HCT116 (cell line): ENCODE data around the gene SLC22A6. TPM values are rescaled to one million over a fixed set of nuclear protein-coding genes. Genes with fewer than 3 reads are reported as not detected.

ENCODE experiments used
- ATAC-seq: fragments of 200-7000 bp; cut with Tn5 transposase; 2 replicates; pipeline ENCODE4 v1.9.1; 2020; ENCODE audit warnings: mild to moderate bottlenecking, moderate library complexity
- BruUV-seq: library from RNA; stranded (reverse); fragments of 400-500 nt; replicated peaks from 2 replicates; lab custom pipeline; 2021; lab: Mats Ljungman, UMichigan
- CTCF ChIA-PET: fragments of 300-600 bp; sonication (Branson Sonifier 250); formaldehyde crosslinking; loops from one replicate; lab custom pipeline; 2021; ENCODE audit warnings: antibody characterized with exemption; lab: Charles Lee
- POLR2A ChIA-PET: fragments of 300-600, 350-600 bp; sonication (Branson Sonifier 250); formaldehyde crosslinking; loops from one replicate; lab custom pipeline; 2021; ENCODE audit warnings: antibody characterized with exemption; lab: Charles Lee
- RAD21 ChIA-PET, 2 experiments: fragments of 300-600 bp; sonication (Branson Sonifier 250); formaldehyde crosslinking; loops; one replicate each; lab custom pipeline; 2023; ENCODE audit warnings: low total read pairs in 2 of 2; ENCODE audit not compliant: uncharacterized antibody in 2 of 2, unreplicated experiment in 2 of 2, low non-redundant PET in 1 of 2; lab: Charles Lee
- DNase-seq: peaks from one replicate; pipeline ENCODE4 v3.0.0-alpha.2; 2010; ENCODE audit warnings: low read depth, low spot score
- H2AFZ ChIP-seq: fragments of 200-600 bp; shearing (Covaris generic), sonication (generic); 2 replicates; pipeline ENCODE4 v1.6.1; 2017; ENCODE audit warnings: low read depth, mixed run types, mixed read lengths, antibody characterized with exemption, low read length; ENCODE audit not compliant: poor library complexity, severe bottlenecking
- H3K27ac ChIP-seq: 2 replicates; pipeline ENCODE4 v1.5.1; 2012; ENCODE audit warnings: low read depth, low read length
- H3K27me3 ChIP-seq: fragments of 200-600 bp; sonication (generic); 2 replicates; pipeline ENCODE4 v1.6.1; 2016; ENCODE audit warnings: mixed run types, low read length, mixed read lengths; ENCODE audit not compliant: insufficient read depth
- H3K36me3 ChIP-seq, 2 experiments: fragments of 200-500 bp in 1 of 2; fragments of 200-600 bp in 1 of 2; sonication (Bioruptor generic) in 1 of 2; sonication (generic) in 1 of 2; 2 replicates each; pipeline versions ENCODE4 v1.5.1 to v1.6.1; 2014 to 2016; ENCODE audit warnings: low read length in 2 of 2, inconsistent platforms in 1 of 2, mixed read lengths in 1 of 2, mixed run types in 1 of 2; ENCODE audit not compliant: insufficient read depth in 2 of 2, control insufficient read depth in 1 of 2
- H3K4me1 ChIP-seq, 2 experiments: fragments of 200-600 bp in 1 of 2; sonication (generic) in 1 of 2; 2 replicates each; pipeline versions ENCODE4 v1.5.1 to v1.6.1; 2012 to 2017; ENCODE audit warnings: low read length in 2 of 2, inconsistent platforms in 1 of 2, mild to moderate bottlenecking in 1 of 2, mixed read lengths in 1 of 2, mixed run types in 1 of 2, moderate library complexity in 1 of 2; ENCODE audit not compliant: insufficient read depth in 2 of 2, control insufficient read depth in 1 of 2
- H3K4me2 ChIP-seq: fragments of 200-600 bp; sonication (generic); 2 replicates; pipeline ENCODE4 v1.6.1; 2017; ENCODE audit warnings: mixed run types, low read length, mixed read lengths
- H3K4me3 ChIP-seq, 2 experiments: fragments of 200-600 bp in 1 of 2; sonication (generic) in 1 of 2; replicated peaks in 1 of 2; 2 replicates each; pipeline ENCODE4 v1.5.1; 2011 to 2016; ENCODE audit warnings: low read length in 2 of 2, control low read depth in 1 of 2, low read depth in 1 of 2, mild to moderate bottlenecking in 1 of 2, mixed read lengths in 1 of 2, mixed run types in 1 of 2
- H3K79me2 ChIP-seq: fragments of 200-600 bp; sonication (generic); 2 replicates; pipeline ENCODE4 v1.6.1; 2017; ENCODE audit warnings: mild to moderate bottlenecking, mixed run types, low read length, moderate library complexity, mixed read lengths; ENCODE audit not compliant: insufficient read depth
- H3K9ac ChIP-seq: fragments of 200-600 bp; sonication (generic); 2 replicates; pipeline ENCODE4 v1.6.1; 2016; ENCODE audit warnings: low read length, mixed read lengths
- H3K9me2 ChIP-seq: fragments of 200-600 bp; sonication (generic), shearing (Covaris generic); 2 replicates; pipeline ENCODE4 v1.6.1; 2017; ENCODE audit warnings: mixed run types, mild to moderate bottlenecking, moderate library complexity; ENCODE audit not compliant: insufficient read depth
- H3K9me3 ChIP-seq, 2 experiments: fragments of 200-500 bp in 1 of 2; fragments of 200-600 bp in 1 of 2; sonication (Bioruptor generic) in 1 of 2; sonication (generic) in 1 of 2; 2 replicates each; pipeline ENCODE4 v1.6.1; 2014 to 2017; ENCODE audit warnings: low read length in 2 of 2, mixed read lengths in 2 of 2, inconsistent platforms in 1 of 2, low read depth in 1 of 2, mild to moderate bottlenecking in 1 of 2, mixed run types in 1 of 2, moderate library complexity in 1 of 2; ENCODE audit not compliant: control insufficient read depth in 1 of 2, insufficient read depth in 1 of 2
- H4K20me1 ChIP-seq: fragments of 200-600 bp; sonication (generic), shearing (Covaris generic); 2 replicates; pipeline ENCODE4 v1.6.1; 2017; ENCODE audit warnings: mixed run types, mild to moderate bottlenecking, moderate library complexity; ENCODE audit not compliant: insufficient read depth
- CBX3 ChIP-seq: IDR thresholded peaks from 2 replicates; pipeline ENCODE4 v1.6.1; 2012; ENCODE audit warnings: low read depth
- CEBPB ChIP-seq: IDR thresholded peaks from 2 replicates; pipeline ENCODE4 v1.6.1; 2012; ENCODE audit warnings: low read depth
- CTCF ChIP-seq, 3 experiments: fragments of 200-600 bp in 1 of 3; sonication (generic) in 1 of 3; IDR thresholded peaks in 2 of 3; conservative IDR thresholded peaks in 1 of 3; 2 replicates each; pipeline ENCODE4 v1.5.1; 2012 to 2017; ENCODE audit warnings: low read depth in 2 of 3, low read length in 2 of 3, antibody characterized with exemption in 1 of 3, borderline replicate concordance in 1 of 3, control low read depth in 1 of 3, mild to moderate bottlenecking in 1 of 3, mixed read lengths in 1 of 3, mixed run types in 1 of 3, moderate library complexity in 1 of 3; ENCODE audit not compliant: insufficient read depth in 1 of 3
- EGR1 ChIP-seq: IDR thresholded peaks from 2 replicates; pipeline ENCODE4 v1.6.1; 2012; ENCODE audit warnings: low read depth
- ELF1 ChIP-seq: IDR thresholded peaks from 2 replicates; pipeline ENCODE4 v1.6.1; 2012; ENCODE audit warnings: low read depth, borderline replicate concordance
- EZH2 ChIP-seq: fragments of 200-600 bp; sonication (generic); IDR thresholded peaks from 2 replicates; pipeline ENCODE4 v1.6.1; 2017; ENCODE audit warnings: antibody characterized with exemption, mixed run types
- FOSL1 ChIP-seq: IDR thresholded peaks from 2 replicates; pipeline ENCODE4 v1.6.1; 2012; ENCODE audit warnings: low read depth
- JUND ChIP-seq: IDR thresholded peaks from 2 replicates; pipeline ENCODE4 v1.6.1; 2012
- POLR2A ChIP-seq: IDR thresholded peaks from 2 replicates; pipeline ENCODE4 v1.7.0; 2011; ENCODE audit warnings: borderline replicate concordance; ENCODE audit not compliant: insufficient read depth, insufficient read length; ENCODE audit errors: extremely low read depth
- RAD21 ChIP-seq: IDR thresholded peaks from 2 replicates; pipeline ENCODE4 v1.6.1; 2012; ENCODE audit warnings: low read depth, mild to moderate bottlenecking
- SIN3A ChIP-seq: IDR thresholded peaks from 2 replicates; pipeline ENCODE4 v1.6.1; 2012; ENCODE audit warnings: low read depth
- SP1 ChIP-seq: IDR thresholded peaks from 2 replicates; pipeline ENCODE4 v1.6.1; 2012; ENCODE audit warnings: low read depth
- SRF ChIP-seq: IDR thresholded peaks from 2 replicates; pipeline ENCODE4 v1.6.1; 2012; ENCODE audit warnings: low read depth
- YY1 ChIP-seq: IDR thresholded peaks from 2 replicates; pipeline ENCODE4 v1.6.1; 2011; ENCODE audit warnings: low read length, low read depth, moderate library complexity, mild to moderate bottlenecking; ENCODE audit not compliant: insufficient replicate concordance; ENCODE audit errors: extremely low read depth
- ZFX ChIP-seq: fragments of 450-650 bp; IDR thresholded peaks from 2 replicates; pipeline ENCODE4 v1.6.1; 2017
- ZNF274 ChIP-seq: fragments of 200-500 bp; sonication (Bioruptor generic); IDR thresholded peaks from 2 replicates; pipeline ENCODE4 v1.6.1; 2014; ENCODE audit warnings: mild to moderate bottlenecking, low read depth, low read length, inconsistent platforms
- intact Hi-C: fragments of 100-400 bp; cut with micrococcal nuclease; formaldehyde crosslinking; loops from 2 replicates; pipeline ENCODE4 v1.10.0; 2022
- total RNA-seq: library from RNA; stranded (reverse); gene quantifications from one replicate; pipeline ENCODE4 v1.2.1, GENCODE V29; 2021; ENCODE audit not compliant: unreplicated experiment
- TF ChIP-seq, protein P1 (sequence below): IDR thresholded peaks from 2 replicates; pipeline ENCODE4 v1.6.1; 2012
- TF ChIP-seq, protein P2 (sequence below): IDR thresholded peaks from 2 replicates; pipeline ENCODE4 v1.6.1; 2012

SLC22A6 gene
- total RNA-seq, 1 experiment from 2014 or later, result not detected

DNA sequence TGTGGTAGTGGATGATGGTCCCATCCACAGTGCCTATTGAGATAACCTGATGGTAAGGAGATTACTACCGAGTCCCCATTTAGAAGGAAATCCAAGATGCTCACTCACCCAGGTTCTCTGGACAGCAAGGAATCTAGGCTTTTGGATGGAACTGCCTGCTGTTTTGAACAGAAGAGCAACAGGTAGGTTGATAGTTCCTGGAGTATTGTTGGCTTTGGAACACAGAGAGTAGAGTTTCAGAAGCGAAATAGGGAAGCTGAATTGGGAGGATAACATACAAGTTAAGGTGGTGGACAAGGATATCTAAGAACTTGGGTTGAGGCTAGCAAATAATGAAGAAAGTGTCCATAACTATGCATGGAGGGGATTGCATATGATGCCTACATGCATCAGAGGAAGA, 27.6 kb downstream of the SLC22A6 start:
- no peaks in the 10 kb centered on the region for H3K9me2 ChIP-seq
- H3K4me2 ChIP-seq, result no peak overlapping the region
- RAD21 ChIA-PET, result no interaction called here
- no peak overlapping the region for H3K9ac ChIP-seq
- H3K9me3 ChIP-seq, result no peaks in the 10 kb centered on the region
- H3K36me3 ChIP-seq, result no peaks in the 10 kb centered on the region
- intact Hi-C loops, result no loop called here
- no peaks in the 10 kb centered on the region for H3K27me3 ChIP-seq
- H4K20me1 ChIP-seq, result no peaks in the 10 kb centered on the region
- H3K27ac ChIP-seq, result no peak overlapping the region
- CTCF ChIA-PET, result interaction anchor here (2.6 kb wide), 1 partner anchor 18 kb away, joined by 6 read pairs; no protein-coding TSS in a partner anchor
- DNase-seq (no peak), ATAC-seq (no peak)
- POLR2A ChIA-PET, result no interaction called here
- no TSS peak for BruUV-seq
- no peak overlapping the region for H2AFZ ChIP-seq
- H3K4me3 ChIP-seq, result no peak overlapping the region
- H3K4me1 ChIP-seq, result no peaks in the 10 kb centered on the region
- H3K79me2 ChIP-seq, result no peaks in the 10 kb centered on the region
- TF ChIP-seq JUND, result no peak
- TF ChIP-seq POLR2A, result no peak
- no peak for TF ChIP-seq CTCF (IDR thresholded peaks at IDR 0.05 in 2 of 3, conservative IDR thresholded peaks at IDR 0.05 in 1 of 3; ENCODE audit: borderline replicate concordance in 1 of 3, insufficient read depth in 1 of 3, low read depth in 2 of 3, low read length in 2 of 3)

GRCh38 chr11:62954478-62954877, 30.3 kb downstream of the SLC22A6 start:
- Histone ChIP-seq H3K27ac (no peak overlapping the region), H3K4me2 (no peak overlapping the region), H3K79me2 (no peaks in the 10 kb centered on the region), H2AFZ (no peak overlapping the region), H3K27me3 (no peaks in the 10 kb centered on the region), H4K20me1 (no peaks in the 10 kb centered on the region), H3K9ac (no peak overlapping the region), H3K9me3 (no peaks in the 10 kb centered on the region), H3K4me1 (no peaks in the 10 kb centered on the region), H3K9me2 (no peaks in the 10 kb centered on the region), H3K4me3 (no peak overlapping the region), H3K36me3 (no peaks in the 10 kb centered on the region)
- no peak for TF ChIP-seq CBX3
- no peak for TF ChIP-seq SP1
- TF ChIP-seq SRF, result no peak
- no peak for TF ChIP-seq SIN3A
- no peak for TF ChIP-seq RAD21
- TF ChIP-seq EZH2, result no peak
- no peak for TF ChIP-seq ELF1
- TF ChIP-seq JUND, result no peak
- no peak for TF ChIP-seq YY1
- TF ChIP-seq CEBPB, result no peak
- TF ChIP-seq, protein P1, sequence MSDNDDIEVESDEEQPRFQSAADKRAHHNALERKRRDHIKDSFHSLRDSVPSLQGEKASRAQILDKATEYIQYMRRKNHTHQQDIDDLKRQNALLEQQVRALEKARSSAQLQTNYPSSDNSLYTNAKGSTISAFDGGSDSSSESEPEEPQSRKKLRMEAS, result no peak
- no peak for TF ChIP-seq EGR1
- TF ChIP-seq CTCF (IDR thresholded peaks at IDR 0.05 in 2 of 3, conservative IDR thresholded peaks at IDR 0.05 in 1 of 3; ENCODE audit: borderline replicate concordance in 1 of 3, insufficient read depth in 1 of 3, low read depth in 2 of 3, low read length in 2 of 3), result no peak
- TF ChIP-seq ZFX, result no peak
- no peak for TF ChIP-seq ZNF274
- TF ChIP-seq, protein P2, sequence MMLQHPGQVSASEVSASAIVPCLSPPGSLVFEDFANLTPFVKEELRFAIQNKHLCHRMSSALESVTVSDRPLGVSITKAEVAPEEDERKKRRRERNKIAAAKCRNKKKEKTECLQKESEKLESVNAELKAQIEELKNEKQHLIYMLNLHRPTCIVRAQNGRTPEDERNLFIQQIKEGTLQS, result no peak
- TF ChIP-seq FOSL1, result no peak
- ATAC-seq (no peak), DNase-seq (no peak)
- ChIA-PET POLR2A (no interaction called here), RAD21 (no interaction called here), CTCF (no interaction called here)
- intact Hi-C loops, result no loop called here
- BruUV-seq, result no TSS peak
